ENCODE results near the gene CEP85L. TPM values are rescaled to one million over a fixed set of nuclear protein-coding genes. Genes with fewer than 3 reads are reported as not detected.

CEP85L gene
- total RNA-seq, 1 donor from 2014 or later: 12.6 TPM

DNA sequence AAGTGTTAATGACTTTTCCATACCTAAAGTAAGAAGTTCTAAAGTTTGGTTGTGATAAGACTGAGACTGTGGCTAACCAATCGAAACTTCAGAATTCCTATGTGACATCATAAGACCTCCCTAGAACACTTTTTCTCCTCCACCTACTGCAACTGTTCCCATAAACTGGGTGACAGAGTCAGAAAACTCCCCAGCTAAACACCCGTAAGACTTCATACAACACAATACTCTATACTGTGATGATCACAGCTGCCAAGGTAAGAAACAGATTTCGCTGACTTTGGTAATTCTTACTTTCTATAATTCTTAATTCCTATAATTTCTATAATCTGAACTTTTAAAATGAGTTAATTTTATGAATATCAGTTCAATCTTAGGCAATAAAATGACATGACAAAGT, 103.3 kb downstream of the CEP85L start, which contains the start of gene PLN:
PLN (plus strand) TSS at position 161 of the 400 bp plus-strand sequence. CDS start 10,626 bp downstream, outside the sequence.
- Mint-ChIP-seq H3K9me3 (no peaks in the 10 kb centered on the region), H3K27ac (no peak within 1 kb of the TSS)
- H3K4me3 ChIP-seq: no peak within 1 kb of the TSS

DNA sequence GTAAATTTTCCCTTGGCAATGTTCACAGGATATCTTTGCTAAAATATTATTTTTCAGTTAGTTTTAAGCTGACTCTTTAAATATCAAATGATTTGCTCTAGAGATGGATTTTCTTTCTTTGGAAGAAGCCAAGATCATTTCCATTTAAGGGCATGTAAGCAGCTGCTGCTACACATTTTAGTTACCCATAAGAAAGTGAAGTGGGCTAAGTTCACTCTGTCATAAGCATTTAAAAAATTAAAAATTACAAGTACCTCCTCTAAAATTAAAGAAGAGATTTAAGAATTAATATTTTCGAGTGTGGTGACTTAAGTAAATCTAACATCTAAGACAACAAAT, 104.5 kb downstream of the CEP85L start:
- H2AFZ ChIP-seq (replicated peaks): no peak overlapping the region
- H3K27ac ChIP-seq: no peak overlapping the region
- H3K27me3 Mint-ChIP-seq (ENCODE audit: insufficient read depth, low read depth): no peaks in the 10 kb centered on the region
- H3K4me3 ChIP-seq: no peak overlapping the region
- no peaks in the 10 kb centered on the region for H3K79me2 ChIP-seq (ENCODE audit: low read depth)
- no peak for DNase-seq (ENCODE audit: low spot score)
- no peaks in the 10 kb centered on the region for H3F3A ChIP-seq (ENCODE audit: low read depth)
- no peak overlapping the region for H3K9ac ChIP-seq
- peaks cover 2% of the 10 kb centered on the region for H3K36me3 Mint-ChIP-seq
- no peaks in the 10 kb centered on the region for H4K20me1 ChIP-seq (ENCODE audit: low read depth)
- H3K4me1 ChIP-seq: no peaks in the 10 kb centered on the region
- H3K9me3 ChIP-seq (ENCODE audit: low read depth): no peaks in the 10 kb centered on the region
- H3K4me1 Mint-ChIP-seq: peaks cover 2% of the 10 kb centered on the region
- no peaks in the 10 kb centered on the region for H3K9me3 Mint-ChIP-seq
- TF ChIP-seq EZH2phosphoT487 (IDR thresholded peaks at IDR 0.05): no peak
- no peak for TF ChIP-seq EZH2 (IDR thresholded peaks at IDR 0.05)
- TF ChIP-seq, protein P1, sequence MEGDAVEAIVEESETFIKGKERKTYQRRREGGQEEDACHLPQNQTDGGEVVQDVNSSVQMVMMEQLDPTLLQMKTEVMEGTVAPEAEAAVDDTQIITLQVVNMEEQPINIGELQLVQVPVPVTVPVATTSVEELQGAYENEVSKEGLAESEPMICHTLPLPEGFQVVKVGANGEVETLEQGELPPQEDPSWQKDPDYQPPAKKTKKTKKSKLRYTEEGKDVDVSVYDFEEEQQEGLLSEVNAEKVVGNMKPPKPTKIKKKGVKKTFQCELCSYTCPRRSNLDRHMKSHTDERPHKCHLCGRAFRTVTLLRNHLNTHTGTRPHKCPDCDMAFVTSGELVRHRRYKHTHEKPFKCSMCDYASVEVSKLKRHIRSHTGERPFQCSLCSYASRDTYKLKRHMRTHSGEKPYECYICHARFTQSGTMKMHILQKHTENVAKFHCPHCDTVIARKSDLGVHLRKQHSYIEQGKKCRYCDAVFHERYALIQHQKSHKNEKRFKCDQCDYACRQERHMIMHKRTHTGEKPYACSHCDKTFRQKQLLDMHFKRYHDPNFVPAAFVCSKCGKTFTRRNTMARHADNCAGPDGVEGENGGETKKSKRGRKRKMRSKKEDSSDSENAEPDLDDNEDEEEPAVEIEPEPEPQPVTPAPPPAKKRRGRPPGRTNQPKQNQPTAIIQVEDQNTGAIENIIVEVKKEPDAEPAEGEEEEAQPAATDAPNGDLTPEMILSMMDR (IDR thresholded peaks at IDR 0.05): no peak
- H3K27ac Mint-ChIP-seq: no peak overlapping the region
- H3K27me3 ChIP-seq: no peaks in the 10 kb centered on the region
- H3K4me3 Mint-ChIP-seq: no peak overlapping the region
- H3K36me3 ChIP-seq: no peaks in the 10 kb centered on the region
- H3K4me2 ChIP-seq: no peak overlapping the region

More for the DNA sequence above, 103.3 kb downstream of the CEP85L start, which contains the start of gene PLN:
- DNase-seq (ENCODE audit: low spot score): no peak
- Mint-ChIP-seq H3K27me3 (ENCODE audit: insufficient read depth, low read depth) (no peaks in the 10 kb centered on the region), H3K4me1 (peaks cover 2% of the 10 kb centered on the region), H3K36me3 (peaks cover 2% of the 10 kb centered on the region), H3K4me3 (no peak within 1 kb of the TSS)
- H3K36me3 ChIP-seq: no peaks in the 10 kb centered on the region
- no peak within 1 kb of the TSS for H3K9ac ChIP-seq
- H3K27ac ChIP-seq: no peak within 1 kb of the TSS
- no peaks in the 10 kb centered on the region for H3F3A ChIP-seq (ENCODE audit: low read depth)
- no peaks in the 10 kb centered on the region for H3K9me3 ChIP-seq (ENCODE audit: low read depth)
- no peak within 1 kb of the TSS for H2AFZ ChIP-seq (replicated peaks)
- no peaks in the 10 kb centered on the region for H3K4me1 ChIP-seq
- no peaks in the 10 kb centered on the region for H3K79me2 ChIP-seq (ENCODE audit: low read depth)
- no peaks in the 10 kb centered on the region for H3K27me3 ChIP-seq
- TF ChIP-seq, protein P1 (IDR thresholded peaks at IDR 0.05): no peak
- TF ChIP-seq EZH2phosphoT487 (IDR thresholded peaks at IDR 0.05) (no peak), EZH2 (IDR thresholded peaks at IDR 0.05) (no peak)
- H4K20me1 ChIP-seq (ENCODE audit: low read depth): no peaks in the 10 kb centered on the region
- H3K4me2 ChIP-seq: no peak within 1 kb of the TSS

DNA sequence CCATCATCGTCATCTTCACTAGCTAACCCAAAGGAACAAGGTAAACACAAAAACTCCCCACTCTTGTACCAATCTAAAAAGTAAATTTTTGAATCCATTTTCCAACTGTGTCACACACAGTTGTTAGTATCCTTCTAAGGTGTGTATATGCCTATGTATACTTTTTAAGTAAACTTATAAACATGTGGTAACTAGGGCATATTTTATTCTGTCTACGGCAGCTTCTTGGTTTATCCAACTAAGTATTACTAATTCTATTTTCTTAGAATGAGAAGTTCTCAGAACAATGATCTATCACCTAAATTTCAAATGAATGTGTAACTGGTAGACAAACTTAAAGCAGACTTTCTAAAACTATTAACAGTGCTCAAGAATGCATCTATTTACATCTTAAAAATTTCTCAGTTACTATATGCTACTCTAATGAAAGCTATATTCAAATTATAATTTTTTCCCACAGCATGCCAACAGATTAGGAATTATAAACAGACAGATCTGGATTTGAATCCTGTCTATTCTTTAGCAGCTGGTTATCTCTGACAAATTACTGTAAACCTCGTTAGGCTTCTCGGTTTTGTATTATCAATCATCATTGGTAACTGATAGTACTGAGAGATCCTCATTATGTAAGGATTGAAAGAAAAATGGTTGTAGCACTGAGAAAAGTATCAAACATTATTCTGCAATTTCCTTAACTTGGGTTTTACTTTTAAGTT, 105.1 kb downstream of the CEP85L start:
- Mint-ChIP-seq H3K4me1 (peaks cover 2% of the 10 kb centered on the region), H3K27ac (no peak overlapping the region), H3K27me3 (ENCODE audit: insufficient read depth, low read depth) (no peaks in the 10 kb centered on the region), H3K36me3 (peaks cover 2% of the 10 kb centered on the region), H3K9me3 (no peaks in the 10 kb centered on the region), H3K4me3 (no peak overlapping the region)
- no peaks in the 10 kb centered on the region for H3K4me1 ChIP-seq
- no peaks in the 10 kb centered on the region for H3K36me3 ChIP-seq
- TF ChIP-seq, protein P1 (IDR thresholded peaks at IDR 0.05): no peak
- TF ChIP-seq EZH2 (IDR thresholded peaks at IDR 0.05) (no peak), EZH2phosphoT487 (IDR thresholded peaks at IDR 0.05) (no peak)
- H3K27me3 ChIP-seq: no peaks in the 10 kb centered on the region
- no peaks in the 10 kb centered on the region for H3K79me2 ChIP-seq (ENCODE audit: low read depth)
- H3K9ac ChIP-seq: no peak overlapping the region
- no peak overlapping the region for H3K4me3 ChIP-seq
- no peak overlapping the region for H2AFZ ChIP-seq (replicated peaks)
- no peaks in the 10 kb centered on the region for H3F3A ChIP-seq (ENCODE audit: low read depth)
- no peak overlapping the region for H3K4me2 ChIP-seq
- H3K9me3 ChIP-seq (ENCODE audit: low read depth): no peaks in the 10 kb centered on the region
- H4K20me1 ChIP-seq (ENCODE audit: low read depth): no peaks in the 10 kb centered on the region
- DNase-seq (ENCODE audit: low spot score): no peak
- no peak overlapping the region for H3K27ac ChIP-seq
